Airway epithelial cell (primary cell): Measurements from ENCODE around the gene UBL7. TPM values are rescaled to one million over a fixed set of nuclear protein-coding genes. Genes with fewer than 3 reads are reported as not detected.

Experiments
- total RNA-seq: library from RNA; depleted of rRNA; stranded (reverse); fragments of >200 nt; gene quantifications from 2 replicates; pipeline ENCODE4 v1.2.3, GENCODE V29; 2015

UBL7 gene
- total RNA-seq: 48.2 and 65.0 TPM in 2 replicates

DNA sequence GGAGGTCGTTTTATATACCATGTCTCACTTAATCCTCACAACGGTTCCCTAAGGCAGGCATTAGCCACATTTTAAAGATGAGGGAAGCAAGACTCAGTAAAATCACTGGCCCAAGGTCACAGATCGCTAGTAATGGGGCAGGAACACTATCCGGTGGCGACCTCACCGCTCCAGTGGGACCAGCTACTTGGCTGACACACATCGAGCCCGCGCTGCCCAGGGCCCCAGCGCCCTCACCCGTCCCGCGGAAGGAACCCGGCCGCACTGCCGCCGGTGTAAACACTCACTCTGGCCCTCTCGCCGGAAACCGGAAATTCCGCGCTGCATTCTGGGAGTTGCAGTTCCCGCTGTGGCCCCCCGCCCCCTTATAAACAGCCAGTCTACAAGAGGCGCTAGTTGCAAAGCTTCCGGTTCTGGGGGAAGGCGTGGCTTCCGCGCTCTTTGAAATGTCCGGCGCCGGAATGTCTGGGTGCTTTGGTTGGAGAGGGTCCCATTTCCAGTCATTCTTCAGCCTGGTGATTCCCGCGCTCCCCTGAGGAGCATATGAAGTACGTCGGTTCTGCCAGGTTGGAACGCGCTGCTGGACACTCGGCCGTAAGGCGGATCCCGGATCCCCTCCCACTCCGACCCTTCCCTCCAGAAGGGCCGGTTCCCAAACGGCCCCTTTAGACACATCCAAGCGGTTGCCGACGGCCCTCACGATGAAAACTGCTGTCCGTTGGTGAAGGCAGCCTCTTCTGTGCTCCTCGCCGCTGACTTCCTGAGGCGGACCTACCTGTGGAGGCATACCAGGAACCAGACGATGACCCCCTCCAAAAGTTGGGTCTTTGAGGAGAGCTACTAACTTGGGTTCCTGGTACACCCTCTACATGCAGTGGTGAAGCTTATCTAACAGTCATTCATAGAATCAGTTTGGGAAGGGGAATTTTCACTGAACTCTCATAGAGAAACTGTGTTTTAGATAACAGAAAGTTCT lies at the start of gene UBL7:
Gene UBL7, minus strand, starts transcription at position 290 of the 976 bp plus-strand sequence. CDS start 2,293 bp downstream, outside the sequence.

DNA sequence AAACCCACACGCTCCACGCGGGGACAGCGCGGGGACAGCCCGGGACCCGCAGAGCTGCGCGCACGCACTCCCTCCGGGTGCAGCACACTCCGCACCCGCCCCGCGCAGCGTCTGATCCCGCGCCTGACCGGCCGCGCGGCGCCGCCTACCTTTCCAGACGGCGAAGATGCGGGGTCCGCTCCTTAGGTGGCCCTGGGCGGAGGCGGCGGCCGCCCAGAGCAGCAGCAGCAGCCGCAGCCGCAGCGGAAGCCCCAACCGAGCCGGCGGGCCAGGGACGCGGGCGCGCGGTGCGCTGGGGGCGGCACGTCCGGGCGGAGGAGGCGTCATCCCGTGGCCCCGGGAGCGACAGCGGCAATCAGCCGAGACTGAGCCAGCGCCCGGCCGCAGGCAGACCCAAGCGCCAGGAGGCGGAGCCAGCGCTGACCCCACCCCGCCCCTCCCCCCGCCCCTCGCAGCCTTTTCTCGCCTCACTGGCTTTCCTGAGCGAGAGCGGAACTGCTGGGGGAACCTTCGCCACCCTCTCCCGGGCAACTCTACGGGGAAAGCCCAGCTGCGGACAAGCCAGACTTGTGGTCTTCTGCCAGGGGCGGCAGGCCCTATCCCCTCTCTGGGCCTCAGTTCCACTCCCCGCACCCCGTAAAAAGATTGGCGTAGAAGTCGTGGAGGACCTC lies 27.2 kb downstream of the UBL7 start, which contains the start of gene SEMA7A:
Gene SEMA7A, minus strand, starts transcription at position 367 of the 671 bp plus-strand sequence. Its CDS starts 40 bp downstream, at position 327.

Other genes with a start within 250 kb of the UBL7 start
- not detected in 2 replicates for gene CCDC33, start 224.8 kb downstream of the UBL7 start, total RNA-seq
- gene CYP11A1, start 93.5 kb downstream of the UBL7 start, total RNA-seq: 0.70 TPM in 1 of 2 replicates, not detected in the other
- gene SEMA7A, start 27.2 kb downstream of the UBL7 start, total RNA-seq: 20.0 and 20.7 TPM in 2 replicates
- gene ARID3B, start 80.1 kb upstream of the UBL7 start, total RNA-seq: 3.2 and 8.3 TPM in 2 replicates
- 64.7 and 70.5 TPM in 2 replicates for gene CLK3, start 154.7 kb upstream of the UBL7 start, total RNA-seq
- 8.1 and 15.2 TPM in 2 replicates for gene EDC3, start 234.9 kb upstream of the UBL7 start, total RNA-seq